ENCODE results near the gene ASTL. TPM values are rescaled to one million over a fixed set of nuclear protein-coding genes. Genes with fewer than 3 reads are reported as not detected.

The ASTL gene
- not detected for total RNA-seq (ENCODE audit: unreplicated experiment)
- long read RNA-seq = 0 reads

DNA sequence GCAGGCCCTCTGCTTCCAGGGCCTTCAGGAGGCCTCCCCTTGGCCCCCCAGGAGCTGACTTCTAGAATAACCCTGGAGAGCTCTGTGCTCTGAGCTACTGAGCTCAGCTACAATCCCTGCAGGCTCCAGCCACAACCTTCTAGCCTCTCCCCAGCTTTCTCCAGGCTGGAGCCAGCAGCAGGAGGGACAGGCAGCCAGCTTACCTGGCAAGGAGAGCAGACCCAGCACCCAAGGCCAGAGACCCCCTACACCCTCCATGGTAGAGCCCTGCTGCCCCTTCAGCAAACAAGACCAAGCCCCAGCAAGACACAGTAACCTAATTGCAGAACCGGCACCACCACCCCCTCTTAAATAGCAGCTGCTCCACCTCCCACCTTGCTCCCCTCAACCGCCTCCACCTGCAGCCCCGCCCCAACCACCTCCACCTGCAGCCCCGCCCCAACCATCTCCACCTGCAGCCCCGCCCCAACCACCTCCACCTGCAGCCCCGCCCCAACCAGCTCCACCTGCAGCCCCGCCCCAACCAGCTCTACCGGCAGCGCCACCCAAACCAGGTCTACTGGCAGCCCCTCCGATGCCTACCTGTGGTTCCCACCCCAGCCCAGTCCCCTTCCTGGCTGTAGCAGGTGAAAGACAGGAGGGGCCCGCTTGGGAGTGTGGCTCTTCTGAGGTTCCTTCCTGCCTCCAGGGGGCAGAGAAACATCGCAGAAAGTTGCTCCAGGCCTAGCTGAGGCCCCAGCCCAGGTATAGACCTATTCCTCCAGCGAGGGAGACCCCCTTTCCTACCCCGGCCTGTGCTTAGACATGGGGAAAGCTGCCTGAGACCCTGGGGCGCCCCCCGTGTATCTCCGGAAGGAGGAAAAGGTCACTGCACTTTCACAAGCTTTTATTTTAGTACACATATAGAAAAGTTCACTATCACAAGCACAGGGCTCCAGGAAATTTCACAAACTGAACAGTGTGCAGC lies at the start of gene ASTL:
Gene ASTL, minus strand, starts transcription at position 324 of the 967 bp plus-strand sequence. Its CDS starts 66 bp downstream, at position 258.
- H3K36me3 Mint-ChIP-seq (ENCODE audit: low read depth, unreplicated experiment) = no peaks in the 10 kb centered on the region
- no peaks in the 10 kb centered on the region for H3K9me3 Mint-ChIP-seq (ENCODE audit: unreplicated experiment)
- no peak within 1 kb of the TSS for H3K27ac Mint-ChIP-seq (ENCODE audit: unreplicated experiment)
- H3K4me1 Mint-ChIP-seq (ENCODE audit: unreplicated experiment) = peaks cover 5% of the 10 kb centered on the region
- DNase-seq (ENCODE audit: low spot score) = peak; percentile 48
- peaks cover 11% of the 10 kb centered on the region for H3K27me3 Mint-ChIP-seq (ENCODE audit: unreplicated experiment)
- TF ChIP-seq, protein P1, sequence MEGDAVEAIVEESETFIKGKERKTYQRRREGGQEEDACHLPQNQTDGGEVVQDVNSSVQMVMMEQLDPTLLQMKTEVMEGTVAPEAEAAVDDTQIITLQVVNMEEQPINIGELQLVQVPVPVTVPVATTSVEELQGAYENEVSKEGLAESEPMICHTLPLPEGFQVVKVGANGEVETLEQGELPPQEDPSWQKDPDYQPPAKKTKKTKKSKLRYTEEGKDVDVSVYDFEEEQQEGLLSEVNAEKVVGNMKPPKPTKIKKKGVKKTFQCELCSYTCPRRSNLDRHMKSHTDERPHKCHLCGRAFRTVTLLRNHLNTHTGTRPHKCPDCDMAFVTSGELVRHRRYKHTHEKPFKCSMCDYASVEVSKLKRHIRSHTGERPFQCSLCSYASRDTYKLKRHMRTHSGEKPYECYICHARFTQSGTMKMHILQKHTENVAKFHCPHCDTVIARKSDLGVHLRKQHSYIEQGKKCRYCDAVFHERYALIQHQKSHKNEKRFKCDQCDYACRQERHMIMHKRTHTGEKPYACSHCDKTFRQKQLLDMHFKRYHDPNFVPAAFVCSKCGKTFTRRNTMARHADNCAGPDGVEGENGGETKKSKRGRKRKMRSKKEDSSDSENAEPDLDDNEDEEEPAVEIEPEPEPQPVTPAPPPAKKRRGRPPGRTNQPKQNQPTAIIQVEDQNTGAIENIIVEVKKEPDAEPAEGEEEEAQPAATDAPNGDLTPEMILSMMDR (IDR thresholded peaks at IDR 0.05; ENCODE audit: unreplicated experiment) = no peak
- no peak within 1 kb of the TSS for H3K4me3 Mint-ChIP-seq (ENCODE audit: unreplicated experiment)

DNA sequence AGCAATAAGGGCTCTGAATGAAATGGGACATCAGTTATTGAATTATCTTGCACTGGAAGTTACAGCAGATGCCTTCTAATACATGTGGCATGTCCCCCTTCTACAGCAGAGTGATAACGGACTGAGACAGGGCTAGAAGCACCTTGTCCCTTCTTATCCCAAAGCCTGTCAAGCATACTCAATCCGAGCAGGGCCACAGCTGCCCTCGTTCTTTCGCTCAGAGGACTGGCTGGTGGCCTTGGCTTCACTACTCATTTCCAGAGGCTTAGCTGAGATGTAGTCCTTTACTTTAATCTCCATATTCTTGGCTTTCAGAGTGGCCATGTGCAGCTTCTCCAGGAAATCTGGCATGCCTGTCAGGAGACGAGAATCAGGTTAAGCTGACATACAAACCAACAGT lies 48.3 kb upstream of the ASTL start:
- no peaks in the 10 kb centered on the region for H3K4me1 Mint-ChIP-seq (ENCODE audit: unreplicated experiment)
- H3K4me3 Mint-ChIP-seq (ENCODE audit: unreplicated experiment) = no peak overlapping the region
- no peaks in the 10 kb centered on the region for H3K27me3 Mint-ChIP-seq (ENCODE audit: unreplicated experiment)
- H3K27ac Mint-ChIP-seq (ENCODE audit: unreplicated experiment) = no peak overlapping the region
- peaks cover 22% of the 10 kb centered on the region for H3K36me3 Mint-ChIP-seq (ENCODE audit: low read depth, unreplicated experiment)
- TF ChIP-seq, protein P1 (IDR thresholded peaks at IDR 0.05; ENCODE audit: unreplicated experiment) = no peak
- no peaks in the 10 kb centered on the region for H3K9me3 Mint-ChIP-seq (ENCODE audit: unreplicated experiment)
- no peak for DNase-seq (ENCODE audit: low spot score)

DNA sequence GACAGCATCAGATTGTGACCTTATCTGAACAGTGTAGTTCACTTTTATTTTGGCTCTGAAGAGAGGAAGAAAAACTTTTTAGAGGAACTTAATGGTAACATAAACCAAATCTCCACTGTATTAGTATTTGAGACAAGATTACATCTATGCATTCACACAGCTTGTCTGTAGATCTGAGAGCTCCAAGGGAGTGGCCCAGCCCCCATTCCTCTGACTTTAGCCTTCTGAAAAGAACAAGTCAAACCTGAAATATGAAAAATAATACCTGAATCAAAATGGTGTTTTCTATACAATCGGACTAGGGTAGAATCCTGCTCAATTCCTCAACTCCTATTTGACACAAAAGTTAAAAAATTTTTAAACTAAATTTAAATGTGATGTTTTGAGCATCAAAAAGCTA lies 47.2 kb upstream of the ASTL start:
- Mint-ChIP-seq H3K27me3 (ENCODE audit: unreplicated experiment) (no peaks in the 10 kb centered on the region), H3K9me3 (ENCODE audit: unreplicated experiment) (no peaks in the 10 kb centered on the region), H3K27ac (ENCODE audit: unreplicated experiment) (no peak overlapping the region), H3K36me3 (ENCODE audit: low read depth, unreplicated experiment) (peaks cover 18% of the 10 kb centered on the region), H3K4me1 (ENCODE audit: unreplicated experiment) (no peaks in the 10 kb centered on the region), H3K4me3 (ENCODE audit: unreplicated experiment) (no peak overlapping the region)
- TF ChIP-seq, protein P1 (IDR thresholded peaks at IDR 0.05; ENCODE audit: unreplicated experiment) = no peak
- no peak for DNase-seq (ENCODE audit: low spot score)

DNA sequence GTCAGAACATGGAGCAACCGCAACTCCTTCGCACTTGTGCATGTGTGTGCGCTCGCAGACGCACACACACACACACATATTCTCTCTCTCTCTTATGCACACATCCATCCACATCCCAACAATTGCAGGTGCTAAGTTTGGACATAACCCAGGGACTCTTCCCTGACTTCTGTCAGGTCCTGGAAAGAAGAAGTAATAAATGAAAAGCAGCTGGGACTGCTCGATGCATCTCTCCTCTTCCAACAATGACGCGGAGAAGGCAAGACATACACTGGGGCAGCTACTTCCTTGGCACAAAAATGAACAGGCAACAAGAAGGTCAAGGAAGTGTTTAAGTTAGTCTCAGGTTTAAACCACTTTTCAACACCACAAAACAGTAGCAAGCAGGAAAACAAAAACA lies 46.7 kb upstream of the ASTL start:
- Mint-ChIP-seq H3K36me3 (ENCODE audit: low read depth, unreplicated experiment) (peaks cover 18% of the 10 kb centered on the region), H3K27ac (ENCODE audit: unreplicated experiment) (no peak overlapping the region)

More for the DNA sequence above, 46.7 kb upstream of the ASTL start:
- Mint-ChIP-seq H3K27me3 (ENCODE audit: unreplicated experiment) (no peaks in the 10 kb centered on the region), H3K4me1 (ENCODE audit: unreplicated experiment) (no peaks in the 10 kb centered on the region), H3K4me3 (ENCODE audit: unreplicated experiment) (no peak overlapping the region), H3K9me3 (ENCODE audit: unreplicated experiment) (no peaks in the 10 kb centered on the region)
- no peak for DNase-seq (ENCODE audit: low spot score)
- TF ChIP-seq, protein P1 (IDR thresholded peaks at IDR 0.05; ENCODE audit: unreplicated experiment) = no peak
